Measurements from ENCODE around the gene SOWAHB.

The SOWAHB gene

DNA sequence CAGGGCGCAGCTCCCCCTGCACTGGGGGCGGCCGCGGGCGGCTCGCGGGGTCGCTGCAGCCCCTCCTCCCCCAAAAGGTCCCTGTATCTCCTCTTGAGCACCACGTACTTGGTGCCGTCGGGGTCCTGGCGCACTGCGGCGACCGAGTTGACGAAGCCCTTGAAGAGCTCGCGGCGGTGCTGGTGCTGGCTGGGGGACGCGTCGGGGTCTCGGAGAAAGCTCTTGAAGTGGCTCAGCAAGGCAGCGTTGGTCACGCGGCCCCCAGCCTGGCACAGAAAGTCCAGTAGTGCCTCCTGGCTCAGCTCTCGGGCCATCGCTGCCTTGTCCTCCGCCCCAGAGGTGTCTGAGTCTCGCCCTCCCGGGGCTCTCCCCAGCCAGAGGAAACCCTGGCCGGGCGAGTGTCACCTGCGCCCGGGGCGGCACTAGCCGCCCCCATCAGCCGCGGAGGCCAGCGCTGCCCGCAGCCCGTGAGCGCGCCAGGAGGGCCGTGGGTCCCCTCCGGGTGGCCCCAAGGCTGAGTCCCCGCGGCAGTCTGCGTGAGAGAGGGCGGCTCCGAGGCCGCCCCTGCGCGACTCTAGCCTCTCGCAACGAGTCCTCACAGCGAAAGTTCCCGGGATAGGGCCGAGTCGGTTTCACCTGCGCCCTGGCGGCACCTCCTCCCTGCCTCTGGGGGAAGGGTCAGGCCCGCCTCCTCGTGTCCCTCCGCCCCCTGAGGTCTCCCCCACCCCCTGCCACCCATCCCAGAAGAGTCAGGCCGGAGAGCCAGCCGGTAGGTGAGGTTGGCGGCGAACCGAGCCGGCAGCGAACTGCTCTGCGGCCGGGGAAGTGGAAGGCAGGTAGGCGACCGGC lies at the start of gene SOWAHB:
Gene SOWAHB, minus strand, starts transcription at position 609 of the 849 bp plus-strand sequence. Its CDS starts 295 bp downstream, at position 314.
- peak; percentile 37 for DNase-seq (ENCODE audit: low read depth)

DNA sequence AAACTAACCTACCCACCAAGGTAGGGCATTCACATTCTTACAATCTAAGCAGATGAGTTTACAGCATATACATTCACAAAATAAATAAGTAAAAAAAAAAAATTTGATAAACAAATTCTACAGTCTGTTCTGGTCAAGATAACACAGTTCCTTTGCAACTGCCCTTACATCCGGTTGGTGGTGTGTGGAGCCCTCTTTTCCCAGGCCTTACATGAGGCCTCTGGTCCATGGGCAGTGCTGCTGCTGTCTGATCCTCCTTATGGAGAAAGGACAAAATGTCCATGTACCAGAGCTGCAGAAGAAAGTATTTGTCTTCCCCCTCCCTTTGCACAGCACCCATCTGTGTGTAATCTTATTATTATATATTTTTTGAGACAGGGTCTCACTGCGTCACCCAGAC lies 49.4 kb upstream of the SOWAHB start:
- no peak for DNase-seq (ENCODE audit: low read depth)

- DNase-seq (ENCODE audit: low read depth) = no peak
Measured at GRCh38 chr4:76943790-76944189, 45.8 kb upstream of the SOWAHB start.

GRCh38 chr4:76943129-76943620 lies 45.2 kb upstream of the SOWAHB start:
- no peak for DNase-seq (ENCODE audit: low read depth)

DNA sequence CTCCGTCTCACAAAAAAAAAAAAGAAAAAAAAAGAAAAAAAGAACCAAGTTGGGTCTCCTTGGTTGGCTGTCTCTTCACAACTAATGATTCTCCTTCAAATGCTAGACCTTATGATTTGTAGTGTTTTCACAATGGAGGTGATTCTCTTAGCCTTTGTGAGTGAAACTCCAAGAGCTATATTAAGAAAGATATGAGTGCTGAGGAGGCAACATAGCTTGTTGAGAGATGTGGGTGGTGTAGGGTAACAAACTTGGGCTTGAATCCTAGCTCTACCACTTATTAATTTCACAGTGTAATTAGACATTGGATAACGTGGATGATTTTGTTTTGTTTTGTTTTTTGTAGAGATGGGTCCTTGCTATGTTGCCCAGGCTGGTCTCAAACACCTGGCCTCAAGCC lies 41.2 kb upstream of the SOWAHB start:
- DNase-seq (ENCODE audit: low read depth) = no peak

- no peak for DNase-seq (ENCODE audit: low read depth)
Measured at GRCh38 chr4:76931576-76932276, 33.8 kb upstream of the SOWAHB start.

DNA sequence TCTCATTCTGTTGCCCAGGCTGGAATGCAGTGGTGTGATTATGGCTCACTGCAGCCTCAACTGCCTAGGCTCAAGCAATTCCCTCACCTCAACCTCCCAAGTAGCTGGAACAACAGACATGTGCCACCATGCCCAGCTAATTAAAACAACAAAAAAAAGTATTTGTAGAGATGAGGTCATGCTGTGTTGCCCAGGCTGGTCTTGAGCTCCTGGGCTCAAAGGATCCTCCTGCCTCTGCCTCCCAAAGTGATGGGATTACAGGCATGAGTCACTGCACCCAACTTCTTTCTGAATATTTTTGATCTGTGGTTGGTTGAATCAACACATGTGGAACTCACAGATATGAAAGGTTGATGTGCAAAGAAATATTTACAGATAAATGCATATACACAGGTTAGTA lies 33.1 kb upstream of the SOWAHB start:
- DNase-seq (ENCODE audit: low read depth) = no peak

DNA sequence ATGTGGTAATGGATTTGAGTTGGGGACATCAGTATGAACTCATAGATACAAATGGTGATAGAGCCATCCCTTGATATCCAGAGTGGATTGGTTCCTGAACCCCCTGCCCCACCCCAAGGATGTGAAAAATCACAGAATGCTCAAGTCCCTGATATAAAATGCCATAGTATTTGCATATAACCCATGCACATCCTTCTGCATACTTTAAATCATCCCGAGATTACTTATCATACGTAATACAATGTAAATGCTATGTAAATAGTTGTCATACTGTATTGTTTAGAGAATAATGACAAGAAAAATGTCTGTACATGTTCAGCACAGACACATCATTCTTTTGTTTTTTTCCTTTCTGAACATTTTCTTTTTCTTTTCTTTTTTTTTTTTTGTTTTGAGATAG lies 32.7 kb upstream of the SOWAHB start:
- no peak for DNase-seq (ENCODE audit: low read depth)

DNA sequence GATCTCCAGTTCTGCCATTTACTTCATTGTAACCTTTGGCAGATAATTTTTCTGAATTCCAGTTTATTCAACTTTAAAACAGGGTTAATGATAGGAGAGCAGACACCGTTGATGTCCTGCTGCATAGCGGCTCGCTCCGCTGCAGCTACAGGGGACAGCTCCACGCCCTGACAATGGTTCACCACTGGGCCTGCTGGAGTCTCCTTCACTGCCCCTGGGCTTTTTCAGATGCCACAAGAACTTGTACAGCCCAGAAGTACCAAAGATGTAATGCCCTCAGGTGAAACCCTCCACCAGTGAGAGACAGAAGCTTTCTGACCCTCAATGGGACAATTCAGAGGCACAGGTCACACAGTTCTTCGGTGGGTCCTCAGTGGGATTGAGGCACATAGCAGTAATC lies 28.9 kb upstream of the SOWAHB start:
- DNase-seq (ENCODE audit: low read depth) = no peak

DNA sequence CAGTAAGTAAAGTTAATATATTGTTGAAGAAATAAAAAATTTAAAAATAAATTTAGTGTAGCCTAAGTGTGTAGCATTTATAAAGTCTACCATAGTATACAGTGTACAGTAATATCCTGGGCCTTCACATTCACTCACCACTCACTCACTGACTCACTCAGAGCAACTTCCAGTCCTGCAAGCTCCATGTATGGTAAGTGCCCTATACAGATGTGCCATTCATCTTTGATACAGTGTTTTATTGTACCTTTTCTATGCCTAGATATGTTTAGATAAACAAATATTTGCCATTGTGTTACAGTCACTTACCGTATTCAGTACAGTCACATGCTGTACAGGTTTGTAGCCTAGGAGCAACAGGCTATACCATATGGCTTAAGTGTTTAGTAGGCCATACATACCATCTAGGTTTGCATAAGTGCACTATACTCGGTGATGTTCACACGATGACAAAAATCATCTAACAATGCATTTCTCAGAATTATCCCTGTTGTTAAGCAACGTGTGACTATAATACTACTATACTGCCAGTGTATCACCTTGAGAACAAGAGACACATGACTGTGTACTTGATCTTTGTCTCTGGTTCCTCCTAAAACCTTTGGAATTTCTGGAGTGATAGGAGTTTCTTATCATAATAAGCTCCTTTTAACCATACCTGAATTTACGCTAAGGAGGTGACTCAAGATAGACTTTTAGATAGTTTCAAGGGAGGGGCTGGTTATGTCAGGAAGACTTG lies 25.8 kb upstream of the SOWAHB start:
- DNase-seq (ENCODE audit: low read depth) = no peak

DNA sequence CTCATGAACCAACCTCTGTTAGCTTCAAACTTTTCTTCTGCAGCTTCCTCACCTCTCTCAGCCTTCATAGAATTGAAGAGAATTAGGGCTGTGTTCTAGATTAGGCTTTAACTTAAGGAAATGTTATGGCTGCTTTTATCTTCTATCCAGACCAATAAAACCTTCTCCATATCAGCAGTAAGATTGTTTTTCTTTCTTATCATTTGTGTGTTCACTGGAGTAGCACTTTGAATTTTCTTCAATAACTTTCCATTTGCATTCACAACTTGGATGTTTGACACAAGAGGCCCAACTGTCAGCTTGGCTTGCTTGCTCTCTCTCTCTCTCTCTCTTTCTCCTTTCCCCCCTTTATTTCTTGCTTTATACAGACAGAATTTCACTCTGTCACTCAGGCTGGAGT lies 22.8 kb upstream of the SOWAHB start:
- no peak for DNase-seq (ENCODE audit: low read depth)

GRCh38 chr4:76909711-76910110 lies 11.8 kb upstream of the SOWAHB start:
- no peak for DNase-seq (ENCODE audit: low read depth)

DNA sequence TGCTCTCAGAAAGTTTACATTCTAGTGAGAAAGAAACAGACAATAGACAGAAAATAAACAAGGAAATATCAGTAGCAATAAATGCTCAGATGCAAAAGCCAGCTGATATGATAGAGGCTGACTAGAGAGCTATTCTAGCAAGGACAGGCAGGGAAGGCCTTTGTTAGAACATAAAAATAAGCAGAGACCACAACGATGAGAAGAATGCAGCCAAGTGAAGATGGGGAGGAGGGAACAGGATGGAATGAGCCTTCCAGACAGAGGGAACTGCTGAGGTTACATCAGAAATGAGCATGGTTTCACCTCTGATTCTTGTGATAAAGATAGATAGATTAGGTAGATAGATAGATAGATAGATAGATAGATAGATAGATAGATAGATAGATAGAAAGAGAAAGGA lies 7.6 kb upstream of the SOWAHB start:
- no peak for DNase-seq (ENCODE audit: low read depth)

DNA sequence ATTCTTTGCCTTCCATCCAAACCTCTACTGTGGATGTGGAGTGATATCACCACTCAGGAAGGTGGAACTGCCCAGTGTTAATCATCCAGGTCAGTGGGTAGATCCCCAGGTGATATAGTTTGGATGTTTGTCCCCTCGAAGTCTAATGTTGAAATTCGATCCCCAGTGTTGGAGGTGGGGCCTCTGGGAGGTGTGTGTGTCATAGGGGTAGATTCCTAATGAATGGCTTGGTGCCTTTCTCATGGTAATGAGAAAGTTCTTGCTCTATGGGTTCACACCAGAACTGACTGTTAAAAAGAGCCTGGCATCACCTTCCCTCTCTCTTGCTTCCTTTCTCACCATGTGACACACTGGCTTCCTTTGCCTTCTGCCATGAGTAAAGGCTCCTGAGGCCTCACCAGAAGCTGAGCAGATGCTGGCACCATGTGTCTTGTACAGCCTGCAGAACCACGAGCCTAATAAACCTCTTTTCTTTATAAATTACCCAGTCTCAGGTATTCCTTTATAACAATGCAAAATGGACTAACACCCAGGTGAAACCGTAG lies 6.8 kb upstream of the SOWAHB start:
- no peak for DNase-seq (ENCODE audit: low read depth)

DNA sequence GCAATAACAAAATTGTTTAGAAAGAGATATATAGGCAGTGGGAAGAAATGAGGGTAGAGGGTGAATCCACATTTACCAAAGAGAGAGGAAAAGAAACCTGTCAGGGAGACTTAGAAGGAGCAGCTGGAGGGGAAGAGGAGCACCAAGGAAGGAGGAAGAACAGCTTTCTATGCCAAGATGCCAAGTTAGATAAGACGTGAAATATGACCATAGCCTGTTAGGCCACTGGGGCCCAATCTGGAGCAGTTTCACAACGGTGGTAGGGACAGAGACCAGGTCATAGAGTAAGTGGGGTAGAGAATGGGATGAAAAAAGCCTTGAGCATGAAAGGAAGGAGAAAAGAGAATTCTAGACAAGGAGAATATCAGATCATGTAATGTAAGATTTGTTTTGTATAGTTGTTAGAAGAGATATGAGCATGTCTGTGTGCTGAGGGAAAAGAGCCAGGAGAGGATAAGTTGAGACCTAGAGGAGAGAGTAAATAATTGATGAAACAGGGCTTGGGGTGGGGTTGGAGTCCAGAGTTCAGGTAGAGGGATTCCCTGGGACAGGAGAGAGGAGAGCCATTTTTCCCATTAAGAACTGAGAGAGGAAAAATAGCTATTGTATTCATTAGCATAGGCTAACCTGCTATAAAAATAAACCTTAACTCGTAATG lies 4.4 kb upstream of the SOWAHB start:
- DNase-seq (ENCODE audit: low read depth) = no peak

DNA sequence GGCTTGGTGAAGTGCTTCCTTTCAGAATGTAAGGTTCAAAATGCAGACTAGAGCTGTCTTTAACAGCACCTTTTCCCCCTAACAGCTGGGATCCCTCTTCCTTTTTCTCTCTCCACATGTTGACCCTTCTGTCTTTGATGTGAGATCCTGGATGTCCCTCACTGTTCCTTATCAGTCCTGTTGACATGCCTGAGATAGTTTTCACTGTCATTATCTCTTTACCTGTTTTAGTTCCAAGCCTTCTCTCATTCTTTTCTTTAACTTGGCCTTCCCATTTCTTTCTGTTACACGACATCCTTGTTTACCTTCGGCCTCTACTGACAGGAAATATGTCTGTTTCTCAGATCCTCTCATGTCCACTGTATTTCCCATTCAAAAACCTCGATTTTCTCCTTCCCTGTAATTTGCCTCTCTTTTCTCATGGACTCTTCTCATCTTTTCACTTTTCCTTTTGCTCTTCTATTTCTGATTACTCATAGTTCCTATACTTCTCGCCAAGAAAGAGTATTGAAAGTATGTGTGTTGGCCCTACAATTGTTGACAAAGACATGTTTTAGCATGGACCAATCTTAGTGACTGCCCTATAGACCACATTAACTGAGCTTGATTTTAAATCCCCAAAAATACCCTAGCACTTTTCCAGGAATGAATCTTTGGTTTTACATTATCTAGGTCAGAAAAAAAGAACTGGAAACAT lies 1.2 kb upstream of the SOWAHB start:
- DNase-seq (ENCODE audit: low read depth) = no peak

DNA sequence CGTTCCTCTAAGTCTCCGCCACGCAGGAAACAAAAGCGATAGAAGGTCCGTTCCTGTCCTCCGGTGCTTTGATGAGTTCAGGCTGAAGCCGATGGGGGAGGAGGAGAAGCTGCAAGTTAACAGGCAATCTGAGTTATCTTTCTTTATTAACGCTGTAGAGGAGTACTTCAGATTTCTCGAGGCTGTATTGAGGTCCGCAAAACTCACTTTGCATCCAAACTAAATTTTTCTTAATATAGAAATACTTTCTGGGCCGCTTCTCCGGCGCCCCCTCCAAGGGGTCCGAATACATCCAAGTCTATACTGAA lies 395 bp upstream of the SOWAHB start:
- DNase-seq (ENCODE audit: low read depth) = no peak

DNA sequence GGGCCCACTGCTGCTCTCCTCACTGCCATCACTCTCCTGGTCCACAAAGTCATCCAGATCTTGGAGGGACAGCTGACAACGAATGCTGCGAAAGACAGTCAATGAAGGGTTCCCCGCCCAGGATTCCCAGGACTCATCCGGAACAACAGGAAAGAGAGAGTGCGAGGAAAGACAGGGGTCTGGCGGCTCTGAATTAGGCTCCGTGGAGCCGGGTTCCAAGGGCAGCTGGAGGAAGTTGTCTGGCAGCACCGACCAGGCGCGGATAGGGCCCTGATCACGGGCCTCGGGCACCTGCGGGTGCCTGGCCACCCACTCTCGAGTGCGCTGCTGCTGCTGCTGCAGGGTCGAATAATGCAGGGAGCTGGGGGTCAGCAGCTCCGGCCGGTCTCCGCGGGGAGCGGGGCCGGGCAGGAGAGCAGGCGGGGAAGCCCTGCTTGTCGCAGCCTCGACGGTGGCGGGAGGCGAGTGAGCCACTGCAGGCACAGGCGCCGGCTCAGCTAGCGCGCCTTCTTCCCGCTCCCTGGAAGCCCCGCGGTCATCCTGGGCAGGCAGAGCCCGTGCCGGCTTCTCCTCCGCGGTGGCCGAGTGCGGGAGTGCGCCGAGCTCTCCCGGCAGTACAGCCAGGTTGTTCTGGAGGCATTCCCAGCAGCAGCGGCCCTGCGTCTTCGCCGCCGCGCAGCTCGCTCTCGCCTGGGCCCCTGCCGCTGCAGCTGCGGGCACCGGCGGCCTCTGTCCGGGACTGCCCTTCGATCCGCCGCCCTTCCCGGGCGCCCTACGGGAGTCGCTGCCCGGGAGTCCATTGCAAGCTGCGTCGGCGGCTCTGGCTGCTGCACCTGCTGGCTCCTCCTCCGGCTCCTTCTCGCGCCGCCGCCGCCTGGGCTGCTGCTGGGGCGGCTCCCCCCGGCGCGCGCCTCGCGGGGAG lies 1.1 kb downstream of the SOWAHB start:
- DNase-seq (ENCODE audit: low read depth) = no peak

GRCh38 chr4:76896048-76896447 lies 1.9 kb downstream of the SOWAHB start:
- no peak for DNase-seq (ENCODE audit: low read depth)

GRCh38 chr4:76895619-76896018 lies 2.3 kb downstream of the SOWAHB start:
- no peak for DNase-seq (ENCODE audit: low read depth)

Measured in T-helper 22 cell (primary cell).